PFSK-1 (cell line): ENCODE results near the gene RGL1.

Source experiments
- FOXP2 ChIP-seq: optimal IDR thresholded peaks from 2 replicates; pipeline ENCODE3; 2011; ENCODE audit warnings: borderline replicate concordance, control low read depth, inconsistent platforms; ENCODE audit not compliant: insufficient read depth; ENCODE audit errors: extremely low read length, extremely low read depth
- POLR2AphosphoS5 ChIP-seq: IDR thresholded peaks from 2 replicates; pipeline ENCODE4 v1.6.1; 2012; ENCODE audit warnings: low read depth, mild to moderate bottlenecking, control low read depth, low read length, moderate library complexity
- SIN3A ChIP-seq: IDR thresholded peaks from 2 replicates; pipeline ENCODE4 v1.6.1; 2012; ENCODE audit warnings: mild to moderate bottlenecking, low read length, moderate library complexity, borderline replicate concordance; ENCODE audit not compliant: insufficient read depth
- TAF1 ChIP-seq: IDR thresholded peaks from 2 replicates; pipeline ENCODE4 v1.6.1; 2012; ENCODE audit warnings: low read length, control low read depth, borderline replicate concordance; ENCODE audit not compliant: insufficient read depth
- TF ChIP-seq, protein P1 (sequence below), 2 experiments: IDR thresholded peaks; 2 replicates each; pipeline versions ENCODE4 v1.6.1 to v1.8.0; 2011 to 2012; ENCODE audit warnings: low read depth in 2 of 2, low read length in 2 of 2, control low read depth in 1 of 2, inconsistent platforms in 1 of 2, mild to moderate bottlenecking in 1 of 2, moderate library complexity in 1 of 2; ENCODE audit not compliant: insufficient read depth in 1 of 2

RGL1 gene

DNA sequence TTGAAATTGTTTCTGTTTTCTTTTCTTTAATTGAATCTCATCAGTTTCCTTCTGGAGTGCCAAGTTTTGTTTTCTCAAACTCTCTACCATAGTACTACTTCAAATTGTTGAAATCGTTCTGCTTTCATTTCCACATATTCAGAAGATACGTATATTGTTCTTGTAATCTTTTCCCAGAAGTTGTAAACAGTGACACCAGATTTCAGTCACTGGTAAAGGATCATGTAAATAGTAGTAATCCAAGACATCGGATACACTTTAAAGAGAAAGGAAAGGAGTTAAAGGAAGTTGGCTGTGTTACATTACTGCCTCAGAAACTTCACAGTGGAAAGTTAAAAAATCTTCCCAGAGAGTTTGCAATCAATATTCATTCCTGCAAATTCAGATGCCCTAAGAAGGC lies 67.5 kb downstream of the RGL1 start:
- no peak for TF ChIP-seq POLR2AphosphoS5
- no peak for TF ChIP-seq TAF1

GRCh38 chr1:183873642-183874041 lies 68.7 kb downstream of the RGL1 start:
- TF ChIP-seq, protein P1, sequence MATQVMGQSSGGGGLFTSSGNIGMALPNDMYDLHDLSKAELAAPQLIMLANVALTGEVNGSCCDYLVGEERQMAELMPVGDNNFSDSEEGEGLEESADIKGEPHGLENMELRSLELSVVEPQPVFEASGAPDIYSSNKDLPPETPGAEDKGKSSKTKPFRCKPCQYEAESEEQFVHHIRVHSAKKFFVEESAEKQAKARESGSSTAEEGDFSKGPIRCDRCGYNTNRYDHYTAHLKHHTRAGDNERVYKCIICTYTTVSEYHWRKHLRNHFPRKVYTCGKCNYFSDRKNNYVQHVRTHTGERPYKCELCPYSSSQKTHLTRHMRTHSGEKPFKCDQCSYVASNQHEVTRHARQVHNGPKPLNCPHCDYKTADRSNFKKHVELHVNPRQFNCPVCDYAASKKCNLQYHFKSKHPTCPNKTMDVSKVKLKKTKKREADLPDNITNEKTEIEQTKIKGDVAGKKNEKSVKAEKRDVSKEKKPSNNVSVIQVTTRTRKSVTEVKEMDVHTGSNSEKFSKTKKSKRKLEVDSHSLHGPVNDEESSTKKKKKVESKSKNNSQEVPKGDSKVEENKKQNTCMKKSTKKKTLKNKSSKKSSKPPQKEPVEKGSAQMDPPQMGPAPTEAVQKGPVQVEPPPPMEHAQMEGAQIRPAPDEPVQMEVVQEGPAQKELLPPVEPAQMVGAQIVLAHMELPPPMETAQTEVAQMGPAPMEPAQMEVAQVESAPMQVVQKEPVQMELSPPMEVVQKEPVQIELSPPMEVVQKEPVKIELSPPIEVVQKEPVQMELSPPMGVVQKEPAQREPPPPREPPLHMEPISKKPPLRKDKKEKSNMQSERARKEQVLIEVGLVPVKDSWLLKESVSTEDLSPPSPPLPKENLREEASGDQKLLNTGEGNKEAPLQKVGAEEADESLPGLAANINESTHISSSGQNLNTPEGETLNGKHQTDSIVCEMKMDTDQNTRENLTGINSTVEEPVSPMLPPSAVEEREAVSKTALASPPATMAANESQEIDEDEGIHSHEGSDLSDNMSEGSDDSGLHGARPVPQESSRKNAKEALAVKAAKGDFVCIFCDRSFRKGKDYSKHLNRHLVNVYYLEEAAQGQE (IDR thresholded peaks at IDR 0.05; ENCODE audit: insufficient read depth in 1 of 2, low read depth in 2 of 2, low read length in 2 of 2): 0 out of 4 replicates have a peak, but pooled peaks of 1 of the 2 experiments have one; percentile 26
- peak; percentile 20; the same call in 1 of the 2 replicates for TF ChIP-seq SIN3A
- TF ChIP-seq FOXP2: no peak
- no peak for TF ChIP-seq TAF1
- no peak for TF ChIP-seq POLR2AphosphoS5

GRCh38 chr1:183876309-183876708 lies 71.4 kb downstream of the RGL1 start:
- TF ChIP-seq FOXP2 (no peak), TAF1 (no peak), POLR2AphosphoS5 (no peak), SIN3A (no peak)
- TF ChIP-seq, protein P1 (IDR thresholded peaks at IDR 0.05; ENCODE audit: insufficient read depth in 1 of 2, low read depth in 2 of 2, low read length in 2 of 2): no peak

GRCh38 chr1:183877053-183877720 lies 72.3 kb downstream of the RGL1 start:
- TF ChIP-seq, protein P1 (IDR thresholded peaks at IDR 0.05; ENCODE audit: insufficient read depth in 1 of 2, low read depth in 2 of 2, low read length in 2 of 2): no peak
- TF ChIP-seq TAF1: no peak

- TF ChIP-seq FOXP2: no peak
- no peak for TF ChIP-seq POLR2AphosphoS5
- TF ChIP-seq TAF1: no peak
- TF ChIP-seq, protein P1 (IDR thresholded peaks at IDR 0.05; ENCODE audit: insufficient read depth in 1 of 2, low read depth in 2 of 2, low read length in 2 of 2): no peak
- TF ChIP-seq SIN3A: no peak
These were observed 74.6 kb downstream of the RGL1 start for GRCh38 chr1:183879494-183879893.

- TF ChIP-seq FOXP2 (no peak), TAF1 (no peak), SIN3A (no peak), POLR2AphosphoS5 (no peak)
- TF ChIP-seq, protein P1 (IDR thresholded peaks at IDR 0.05; ENCODE audit: insufficient read depth in 1 of 2, low read depth in 2 of 2, low read length in 2 of 2): no peak
These were observed 75.0 kb downstream of the RGL1 start for GRCh38 chr1:183879966-183880365.
